Esophagus mucosa (tissue), 1 donor: ENCODE results near the gene AGAP1. TPM values are rescaled to one million over a fixed set of nuclear protein-coding genes. Genes with fewer than 3 reads are reported as not detected.
"Not testable (repeated sequence)": the region's sequence is repeated elsewhere in the genome, so short reads cannot be mapped to it uniquely, and the experiment has no call there.

Source experiments
- ATAC-seq: fragments of 200-7000 bp; cut with Tn5 transposase; one replicate; pipeline ENCODE4 v1.9.1; 2020
- total RNA-seq: library from RNA; stranded (reverse); gene quantifications from one replicate; pipeline ENCODE4 v1.2.4, GENCODE V29; 2023
- donor health status: DM: yes; HTN: yes; CAD: no.

The AGAP1 gene
- total RNA-seq, 1 donor from 2014 or later: 17.1 TPM

- no peak for ATAC-seq
Measured at GRCh38 chr2:236085211-236085610, 591.4 kb downstream of the AGAP1 start.

GRCh38 chr2:236085647-236086046, 591.8 kb downstream of the AGAP1 start:
- ATAC-seq: no peak

GRCh38 chr2:236086403-236086970, 592.6 kb downstream of the AGAP1 start:
- no peak for ATAC-seq

GRCh38 chr2:236086971-236087465, 593.2 kb downstream of the AGAP1 start:
- no peak for ATAC-seq

GRCh38 chr2:236088368-236089057, 594.7 kb downstream of the AGAP1 start:
- no peak for ATAC-seq

GRCh38 chr2:236089271-236090026, 595.6 kb downstream of the AGAP1 start:
- no peak for ATAC-seq

GRCh38 chr2:236090027-236090382, 596.2 kb downstream of the AGAP1 start:
- ATAC-seq: no peak

- ATAC-seq: not testable (repeated sequence)
Measured at GRCh38 chr2:236090826-236091225, 597.0 kb downstream of the AGAP1 start.

GRCh38 chr2:236092714-236093113, 598.9 kb downstream of the AGAP1 start:
- no peak for ATAC-seq

- no peak for ATAC-seq
Measured at GRCh38 chr2:236093134-236093533, 599.3 kb downstream of the AGAP1 start.

GRCh38 chr2:236095504-236095903, 601.7 kb downstream of the AGAP1 start:
- no peak for ATAC-seq

GRCh38 chr2:236101311-236101950, 607.6 kb downstream of the AGAP1 start:
- no peak for ATAC-seq

- ATAC-seq: no peak
Measured at GRCh38 chr2:236102971-236103370, 609.1 kb downstream of the AGAP1 start.

GRCh38 chr2:236103981-236104380, 610.1 kb downstream of the AGAP1 start:
- ATAC-seq: no peak

- ATAC-seq: no peak
Measured at GRCh38 chr2:236105955-236106607, 612.2 kb downstream of the AGAP1 start.

GRCh38 chr2:236106761-236107160, 612.9 kb downstream of the AGAP1 start:
- no peak for ATAC-seq

GRCh38 chr2:236107536-236107935, 613.7 kb downstream of the AGAP1 start:
- no peak for ATAC-seq

GRCh38 chr2:236107942-236108625, 614.2 kb downstream of the AGAP1 start:
- ATAC-seq: no peak

- ATAC-seq: no peak
Measured at GRCh38 chr2:236109061-236109460, 615.2 kb downstream of the AGAP1 start.

GRCh38 chr2:236109473-236109872, 615.6 kb downstream of the AGAP1 start:
- ATAC-seq: no peak

- ATAC-seq: no peak
Measured at GRCh38 chr2:236112466-236112865, 618.6 kb downstream of the AGAP1 start.

GRCh38 chr2:236113425-236113824, 619.6 kb downstream of the AGAP1 start:
- peak; percentile 61 for ATAC-seq
